ENCODE results near the gene DDOST.
"Not testable (repeated sequence)": the region's sequence is repeated elsewhere in the genome, so short reads cannot be mapped to it uniquely, and the experiment has no call there.

DDOST gene

DNA sequence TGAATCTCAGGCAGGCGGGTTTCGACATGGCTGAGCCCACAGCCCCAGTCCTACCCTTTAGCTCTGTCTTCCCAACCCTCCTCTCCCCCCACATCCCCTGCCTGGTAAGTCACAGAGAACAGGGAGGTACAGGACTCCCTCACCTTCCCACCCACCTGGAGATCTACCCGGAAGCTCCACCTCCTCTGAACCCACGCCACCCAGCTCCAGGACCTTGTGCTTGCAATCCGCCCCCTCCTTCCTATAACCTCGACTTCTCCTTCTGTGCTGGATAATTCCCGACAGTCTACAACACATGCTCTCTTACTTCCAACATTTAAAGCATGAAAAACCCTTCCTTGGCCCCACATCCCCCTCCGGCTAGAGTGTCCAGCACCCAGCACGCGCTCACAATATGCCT lies 34.3 kb upstream of the DDOST start:
- DNase-seq, result no peak
- intact Hi-C loops (cut with DNase I), result loop anchor here (10.0 kb wide), 1 partner anchor 289 kb away; no protein-coding TSS in a partner anchor

DNA sequence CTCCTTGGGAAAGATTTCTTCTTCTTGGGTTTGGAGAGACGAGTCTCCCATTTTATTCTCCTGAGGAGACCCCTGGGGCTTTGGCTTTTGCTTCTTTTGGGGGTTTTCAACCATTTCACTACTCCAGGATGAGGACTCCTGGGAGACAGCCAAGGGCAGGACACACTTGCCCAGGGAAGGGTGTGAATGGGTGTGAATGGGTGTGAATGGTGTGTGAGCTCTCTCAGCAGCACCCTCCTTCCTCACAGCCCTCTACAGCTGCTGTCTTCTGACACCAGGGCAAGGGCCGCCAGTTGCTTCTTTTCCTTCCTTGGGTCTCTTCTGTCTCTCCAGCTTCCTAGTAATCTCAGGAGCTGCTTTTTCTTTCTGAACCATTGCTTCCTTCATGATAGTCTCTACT lies 32.5 kb upstream of the DDOST start:
- intact Hi-C loops (cut with DNase I), result loop anchor here (10.0 kb wide), 1 partner anchor 291 kb away; no protein-coding TSS in a partner anchor
- peak in 1 of 10 donors; percentile 21 for DNase-seq

GRCh38 chr1:20691872-20692271 lies 30.7 kb upstream of the DDOST start:
- DNase-seq, result no peak
- intact Hi-C loops (cut with DNase I), result loop anchor here (10.0 kb wide), 1 partner anchor 293 kb away; no protein-coding TSS in a partner anchor

- DNase-seq, result no peak
- intact Hi-C loops (cut with DNase I), result loop anchor here (10.0 kb wide), 1 partner anchor 295 kb away; no protein-coding TSS in a partner anchor
Observed at GRCh38 chr1:20689645-20690056, 28.5 kb upstream of the DDOST start.

DNA sequence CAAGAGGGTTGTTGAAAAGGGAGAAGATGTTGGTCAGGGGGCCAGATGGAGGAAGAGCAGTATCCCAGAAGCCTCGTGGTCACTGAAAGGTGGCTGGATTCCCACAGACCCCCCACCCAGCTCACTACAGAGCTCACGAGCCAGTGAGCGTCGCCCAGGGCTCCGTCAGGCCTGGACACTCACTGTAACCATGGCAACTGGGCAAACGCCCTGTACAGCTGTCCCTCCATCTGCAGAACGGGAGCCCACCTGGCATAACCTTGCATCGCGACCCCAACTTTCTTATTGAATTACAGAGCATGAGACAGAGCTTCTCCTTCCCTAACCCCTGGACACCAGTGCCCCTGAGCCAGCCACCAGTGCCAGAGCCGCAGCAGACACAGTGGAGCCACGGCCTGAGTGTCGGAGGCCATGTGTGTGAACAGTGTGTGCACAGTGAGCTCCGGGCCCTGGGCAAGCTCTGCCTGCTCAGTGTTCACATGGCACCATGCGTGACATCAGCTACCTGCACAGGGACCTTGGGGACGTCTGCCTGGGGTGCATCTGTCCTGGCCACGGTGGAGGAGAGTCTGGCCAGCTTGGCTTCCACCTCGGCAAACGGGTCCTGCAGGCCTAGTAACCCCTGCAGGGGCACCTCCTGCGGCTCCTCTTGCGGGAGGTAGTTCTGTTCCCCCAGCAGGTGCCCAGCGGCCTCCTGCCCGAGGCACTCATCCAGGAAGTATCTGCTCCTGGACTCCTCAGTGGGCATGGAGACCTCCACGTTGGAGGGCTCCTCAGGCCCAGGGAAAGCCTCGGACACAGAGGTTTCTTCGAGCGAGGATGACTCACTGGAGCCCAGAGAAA lies 25.9 kb upstream of the DDOST start:
- peak in 1 of 10 donors; percentile 51 for DNase-seq
- intact Hi-C loops (cut with DNase I), result no loop called here

- intact Hi-C loops (cut with DNase I), result no loop called here
- peak in 4 of 10 donors; percentile 42 to 91 (median 73) for DNase-seq
Observed at GRCh38 chr1:20685741-20686140, 24.6 kb upstream of the DDOST start.

- intact Hi-C loops (cut with DNase I), result no loop called here
- DNase-seq, result peak in 7 of 10 donors; percentile 27 to 91 (median 58)
Observed at GRCh38 chr1:20685099-20685662, 24.0 kb upstream of the DDOST start.

- peak in 1 of 10 donors; percentile 84 for DNase-seq
- intact Hi-C loops (cut with DNase I), result no loop called here
Observed at GRCh38 chr1:20684651-20685050, 23.5 kb upstream of the DDOST start.

GRCh38 chr1:20684050-20684620 lies 23.0 kb upstream of the DDOST start:
- intact Hi-C loops (cut with DNase I), result no loop called here

DNA sequence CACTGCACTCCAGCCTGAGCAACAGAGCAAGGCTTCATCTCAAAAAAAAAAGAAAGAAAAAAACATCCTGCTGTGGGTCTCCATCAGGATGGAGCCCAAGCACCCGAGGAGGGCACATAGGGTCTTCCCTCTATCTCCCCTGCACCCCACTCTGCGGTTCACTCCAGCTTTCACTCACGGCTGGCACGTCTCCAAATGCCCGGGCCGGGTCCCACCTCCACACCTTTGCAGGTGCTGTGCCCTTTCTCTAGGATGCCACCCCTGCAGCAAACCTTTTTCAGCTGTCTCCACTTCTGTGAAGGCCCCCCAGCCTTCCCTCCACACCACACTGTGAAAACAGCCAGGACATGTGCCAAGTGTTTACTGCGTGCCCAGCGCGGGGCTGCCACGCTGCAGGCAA lies 22.4 kb upstream of the DDOST start:
- DNase-seq, result peak in 1 of 10 donors; percentile 62
- intact Hi-C loops (cut with DNase I), result no loop called here

More at GRCh38 chr1:20684050-20684620, 23.0 kb upstream of the DDOST start:
- DNase-seq, result peak in 2 of 10 donors; percentile 62 to 65

DNA sequence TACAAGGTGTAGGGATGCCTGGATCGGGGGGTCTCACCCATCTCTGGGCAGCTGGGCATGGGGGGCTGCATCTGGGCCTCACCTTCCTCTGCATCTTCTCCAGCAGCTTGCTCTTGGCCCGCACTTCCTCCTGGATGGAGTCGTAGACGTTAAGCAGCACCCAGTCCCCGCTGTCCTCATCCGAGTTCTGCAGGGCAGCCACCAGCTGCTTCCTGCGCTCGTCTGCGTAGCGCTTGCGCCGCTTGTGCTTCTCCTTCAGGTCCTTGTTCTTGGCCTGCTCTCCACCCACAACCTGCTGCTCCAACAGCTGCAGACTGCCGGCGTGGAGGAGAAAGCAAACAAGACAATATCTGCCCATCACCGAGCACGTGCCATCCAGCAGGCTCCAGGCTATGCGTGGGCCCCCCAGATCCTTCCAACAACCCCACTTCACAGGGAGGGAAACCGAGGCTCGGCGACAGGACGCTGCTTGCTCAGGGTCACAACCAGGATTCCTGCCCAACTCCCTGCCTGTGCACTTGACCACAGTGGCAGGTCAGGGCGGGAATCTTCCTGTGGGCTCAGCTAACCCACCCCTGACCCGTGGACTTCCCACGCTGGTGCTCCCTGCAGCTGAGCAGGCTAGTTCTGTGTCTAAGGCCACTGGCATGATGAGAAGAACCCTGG lies 21.5 kb upstream of the DDOST start:
- intact Hi-C loops (cut with DNase I), result no loop called here
- peak in 9 of 10 donors; percentile 26 to 93 (median 60) for DNase-seq

- DNase-seq, result peak in 2 of 10 donors; percentile 22 to 76
- intact Hi-C loops (cut with DNase I), result no loop called here
Observed at GRCh38 chr1:20681999-20682398, 20.8 kb upstream of the DDOST start.

DNA sequence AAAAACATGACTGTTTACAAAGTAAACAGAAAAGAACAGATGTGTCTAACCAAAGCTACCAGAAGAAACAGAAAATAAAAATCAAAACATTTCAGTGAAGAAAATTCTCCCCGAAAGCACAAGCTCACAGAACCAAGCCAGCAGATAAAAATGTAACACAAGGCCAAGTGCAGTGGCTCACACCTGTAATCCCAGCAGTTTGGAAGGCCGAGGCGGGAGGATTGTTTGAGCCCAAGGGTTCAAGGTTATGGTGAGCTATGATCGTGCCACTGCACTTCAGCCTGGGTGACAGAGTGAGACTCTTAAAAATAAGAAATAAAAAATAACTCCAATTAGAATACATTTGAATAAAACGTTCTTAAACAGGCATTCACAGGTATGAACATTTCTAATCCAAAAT lies 19.1 kb upstream of the DDOST start:
- peak in 1 of 10 donors; percentile 9 for DNase-seq
- intact Hi-C loops (cut with DNase I), result no loop called here

- intact Hi-C loops (cut with DNase I), result no loop called here
- DNase-seq, result peak in 3 of 10 donors; percentile 9 to 33 (median 17)
Observed at GRCh38 chr1:20678599-20678998, 17.4 kb upstream of the DDOST start.

DNA sequence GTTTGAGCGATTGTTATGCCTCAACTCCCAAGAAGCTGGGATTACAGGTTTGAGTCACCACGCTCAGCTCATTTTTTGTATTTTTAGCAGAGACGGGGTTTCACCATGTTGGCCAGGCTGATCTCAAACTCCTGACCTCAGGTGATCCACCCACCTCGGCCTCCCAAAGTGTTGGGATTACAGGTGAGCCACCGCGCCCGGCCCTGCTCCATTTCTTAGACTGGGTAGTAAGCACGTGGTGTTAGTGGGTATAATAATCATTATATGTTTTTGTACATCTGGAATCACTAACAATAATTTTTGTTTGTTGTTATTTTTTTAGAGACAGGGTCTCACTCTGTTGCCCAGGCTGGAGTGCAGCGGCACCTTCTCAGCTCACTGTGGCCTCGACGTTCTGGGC lies 12.5 kb upstream of the DDOST start:
- intact Hi-C loops (cut with DNase I), result not testable (repeated sequence)
- peak in 3 of 10 donors; percentile 12 to 71 (median 54) for DNase-seq

GRCh38 chr1:20672265-20672632 lies 11.1 kb upstream of the DDOST start:
- peak in 1 of 10 donors; percentile 28 for DNase-seq
- intact Hi-C loops (cut with DNase I), result no loop called here

DNA sequence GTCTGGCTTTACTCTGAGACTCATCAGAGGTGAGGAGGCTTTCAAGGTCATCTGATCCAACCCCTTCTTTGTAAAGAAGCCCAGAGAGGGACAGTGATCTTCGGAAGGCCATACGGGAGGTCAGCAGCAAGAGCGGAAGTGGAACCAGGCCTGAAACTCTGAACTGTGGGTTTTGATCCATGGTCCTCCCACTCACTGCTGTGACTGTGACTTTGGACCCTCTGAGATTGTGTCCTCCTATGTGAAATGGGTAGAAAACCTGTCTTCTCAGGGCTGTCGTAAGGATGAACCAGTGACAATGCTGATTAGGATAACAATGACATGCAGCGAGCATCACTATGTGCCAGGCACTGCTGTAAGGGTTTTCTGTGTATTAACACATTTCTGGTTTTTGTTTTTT lies 9.8 kb upstream of the DDOST start:
- peak in 1 of 10 donors; percentile 0 for DNase-seq
- intact Hi-C loops (cut with DNase I), result no loop called here

- intact Hi-C loops (cut with DNase I), result no loop called here
- peak in 2 of 10 donors; percentile 2 to 3 for DNase-seq
Observed at GRCh38 chr1:20668581-20668980, 7.4 kb upstream of the DDOST start.

DNA sequence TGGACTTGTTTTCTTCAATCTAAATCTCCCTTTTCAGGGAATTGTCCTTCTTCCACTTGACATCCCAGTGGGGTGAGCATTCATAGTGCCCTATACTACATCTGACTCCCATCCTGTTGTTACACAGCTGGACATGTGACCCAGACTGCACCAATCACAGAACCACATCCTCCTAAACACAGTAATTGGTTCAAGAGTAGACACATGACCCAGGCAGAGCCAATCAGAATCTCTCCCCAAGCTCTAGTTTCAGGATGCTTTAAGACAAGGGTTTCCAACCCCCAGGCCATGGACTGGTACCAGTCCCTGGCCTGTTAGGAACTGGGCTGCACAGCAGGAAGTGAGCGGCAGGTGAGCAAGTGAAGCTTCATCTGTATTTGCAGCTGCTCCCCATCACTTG lies 5.6 kb upstream of the DDOST start:
- intact Hi-C loops (cut with DNase I), result no loop called here

DNA sequence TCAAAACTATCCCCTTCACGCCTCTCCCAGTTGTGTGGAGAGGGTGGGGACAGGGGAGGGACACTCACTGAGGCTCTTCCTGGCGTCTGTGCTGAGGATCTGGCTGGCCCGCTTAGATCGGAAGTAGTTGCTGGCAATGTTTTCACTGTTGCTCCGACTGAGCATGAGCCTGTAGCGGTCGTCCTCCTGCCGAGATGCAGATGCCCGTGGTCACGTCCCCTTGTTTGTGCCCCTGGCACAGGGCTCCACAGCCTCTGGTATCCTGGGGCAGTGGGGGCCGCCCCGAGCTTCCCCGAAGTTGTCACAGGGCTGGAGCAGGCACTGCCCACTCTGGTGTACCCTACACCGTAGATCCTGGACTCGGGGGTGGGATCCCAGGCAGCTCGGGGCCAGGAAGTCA lies 5.0 kb upstream of the DDOST start:
- peak in 2 of 10 donors; percentile 23 to 80 for DNase-seq
- intact Hi-C loops (cut with DNase I), result no loop called here

More for the DNA sequence above, 5.6 kb upstream of the DDOST start:
- DNase-seq, result peak in 2 of 10 donors; percentile 3 to 18

- intact Hi-C loops (cut with DNase I), result no loop called here
- peak in 3 of 10 donors; percentile 62 to 70 (median 65) for DNase-seq
Observed at GRCh38 chr1:20665726-20666125, 4.6 kb upstream of the DDOST start.
